Esophagus squamous epithelium (tissue), 4 donors: ENCODE results near the gene USB1.

Source experiments
- CTCF ChIP-seq, 6 experiments: fragments of 450-650 bp in 4 of 6; fragments of 200-600 bp in 2 of 6; sonication (generic) in 2 of 6; IDR thresholded peaks; one replicate each; pipeline ENCODE4 v1.5.1; 2016 to 2019; ENCODE audit warnings: antibody characterized with exemption in 6 of 6, mild to moderate bottlenecking in 4 of 6, moderate library complexity in 4 of 6
- POLR2A ChIP-seq, 4 donors: fragments of 450-650 bp; IDR thresholded peaks; one replicate each; pipeline ENCODE4 v1.6.1; 2017; ENCODE audit warnings: antibody characterized with exemption in 4 of 4, mild to moderate bottlenecking in 4 of 4, moderate library complexity in 3 of 4

DNA sequence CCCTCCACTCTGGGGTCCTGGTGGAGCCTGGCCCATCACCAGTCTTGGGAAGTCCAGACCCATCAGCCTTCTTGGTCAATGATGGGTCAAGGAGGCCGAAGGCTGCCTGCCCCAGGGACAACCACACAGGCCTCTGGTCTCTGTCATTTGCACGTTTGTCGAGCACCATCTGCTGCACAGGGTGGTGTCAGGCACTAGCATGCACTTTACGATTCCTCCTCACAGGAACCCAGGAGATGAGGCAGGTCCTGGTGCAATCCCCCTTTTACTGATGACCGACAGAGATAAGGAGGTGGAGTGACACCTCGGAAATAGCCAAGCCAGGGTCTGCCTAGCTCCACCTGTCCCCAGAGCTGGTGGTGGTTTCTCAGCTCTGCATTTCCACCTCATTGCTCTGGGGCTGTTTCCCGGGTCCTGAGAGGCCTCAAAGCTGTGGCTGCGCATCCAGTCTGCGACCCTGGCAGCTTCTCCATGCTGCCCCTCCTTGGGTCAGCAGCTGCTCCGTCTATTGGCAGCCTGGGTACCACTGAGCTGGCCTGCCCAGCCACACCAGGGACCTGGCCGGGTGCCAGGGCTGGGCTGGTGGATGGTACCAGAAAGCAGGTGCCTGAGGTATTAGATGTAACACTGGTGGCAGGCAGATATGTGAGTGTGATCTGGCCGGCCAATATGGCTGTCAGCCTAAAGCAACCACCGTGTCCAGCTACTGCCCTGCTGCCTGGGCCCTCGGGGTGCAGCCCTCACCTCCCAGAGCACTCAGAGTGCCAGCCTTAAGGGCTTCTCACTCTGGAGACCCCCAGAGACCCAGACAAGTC lies 34.4 kb downstream of the USB1 start:
- TF ChIP-seq CTCF (IDR thresholded peaks at IDR 0.05) (no peak), POLR2A (IDR thresholded peaks at IDR 0.05) (no peak)
